ENCODE results near the gene ANGEL2. TPM values are rescaled to one million over a fixed set of nuclear protein-coding genes. Genes with fewer than 3 reads are reported as not detected.

The ANGEL2 gene
- total RNA-seq, 1 experiment from 2014 or later: 56.3 TPM

- no TSS peak for BruUV-seq (replicated peaks)
- Mint-ChIP-seq H3K4me3 (ENCODE audit: low read depth, unreplicated experiment) (no peak overlapping the region), H3K27ac (ENCODE audit: unreplicated experiment) (no peak overlapping the region), H3K27me3 (ENCODE audit: unreplicated experiment) (no peaks in the 10 kb centered on the region), H3K9me3 (ENCODE audit: low read depth, unreplicated experiment) (no peaks in the 10 kb centered on the region), H3K36me3 (ENCODE audit: insufficient read depth, unreplicated experiment) (no peaks in the 10 kb centered on the region), H3K4me1 (ENCODE audit: low read depth, unreplicated experiment) (no peaks in the 10 kb centered on the region)
- intact Hi-C loops (cut with micrococcal nuclease; ENCODE audit: unreplicated experiment): no loop called here
- no peak for DNase-seq
- no peak for TF ChIP-seq CTCF (IDR thresholded peaks at IDR 0.05; ENCODE audit: unreplicated experiment)
- CTCF ChIA-PET: no interaction called here
These were observed 72.3 kb downstream of the ANGEL2 start for GRCh38 chr1:212943393-212943710.

GRCh38 chr1:212942679-212943392 is 72.8 kb downstream of the ANGEL2 start:
- Mint-ChIP-seq H3K4me1 (ENCODE audit: low read depth, unreplicated experiment) (no peaks in the 10 kb centered on the region), H3K36me3 (ENCODE audit: insufficient read depth, unreplicated experiment) (no peaks in the 10 kb centered on the region), H3K27me3 (ENCODE audit: unreplicated experiment) (no peaks in the 10 kb centered on the region), H3K9me3 (ENCODE audit: low read depth, unreplicated experiment) (no peaks in the 10 kb centered on the region), H3K27ac (ENCODE audit: unreplicated experiment) (no peak overlapping the region), H3K4me3 (ENCODE audit: low read depth, unreplicated experiment) (no peak overlapping the region)
- intact Hi-C loops (cut with micrococcal nuclease; ENCODE audit: unreplicated experiment): no loop called here
- TF ChIP-seq CTCF (IDR thresholded peaks at IDR 0.05; ENCODE audit: unreplicated experiment): no peak
- CTCF ChIA-PET: interaction anchor here (0.5 kb wide), 1 partner anchor 1184 kb away, joined by 3 read pairs; no protein-coding TSS in a partner anchor
- no TSS peak for BruUV-seq (replicated peaks)
- no peak for DNase-seq

Other genes with a start within 250 kb of the ANGEL2 start
- gene NSL1, start 224.1 kb downstream of the ANGEL2 start, total RNA-seq (2022): 41.0 and 47.2 TPM in 2 replicates
- 9.3 and 10.3 TPM in 2 replicates for gene TATDN3, start 224.0 kb downstream of the ANGEL2 start, total RNA-seq (2022)
- gene SPATA45, start 168.2 kb downstream of the ANGEL2 start, total RNA-seq (2022): 0.80 and 1.1 TPM in 2 replicates
- gene FLVCR1, start 157.6 kb downstream of the ANGEL2 start, total RNA-seq (2022): 26.0 and 27.2 TPM in 2 replicates
- gene VASH2, start 65.3 kb downstream of the ANGEL2 start, total RNA-seq (2022): 4.7 and 5.8 TPM in 2 replicates
- 23.5 and 24.1 TPM in 2 replicates for gene RPS6KC1, start 35.4 kb upstream of the ANGEL2 start, total RNA-seq (2022)

All from Calu3 (cell line).